A172 (cell line): Measurements from ENCODE around the gene FCGR2B. TPM values are rescaled to one million over a fixed set of nuclear protein-coding genes. Genes with fewer than 3 reads are reported as not detected.
"Not testable (repeated sequence)": the region's sequence is repeated elsewhere in the genome, so short reads cannot be mapped to it uniquely, and the experiment has no call there.

Experiments
- DNase-seq: peaks from one replicate; pipeline ENCODE4 v3.0.0-alpha.2; 2015; ENCODE audit warnings: low spot score
- total RNA-seq: library from RNA; depleted of rRNA; stranded (reverse); fragments of >200 nt; shearing (Covaris generic); gene quantifications from 2 replicates; pipeline ENCODE4 v1.2.3, GENCODE V29; 2014

The FCGR2B gene
- total RNA-seq, 1 experiment from 2014 or later, result not detected

GRCh38 chr1:161706113-161706481, 43.2 kb downstream of the FCGR2B start:
- DNase-seq, result no peak

- peak; percentile 93 for DNase-seq
Observed at GRCh38 chr1:161706482-161707347, 43.8 kb downstream of the FCGR2B start, which contains the start of gene FCRLA. TSS of gene FCRLA (plus strand) at chr1:161707229. CDS start at chr1:161707265, 36 bp downstream.

DNA sequence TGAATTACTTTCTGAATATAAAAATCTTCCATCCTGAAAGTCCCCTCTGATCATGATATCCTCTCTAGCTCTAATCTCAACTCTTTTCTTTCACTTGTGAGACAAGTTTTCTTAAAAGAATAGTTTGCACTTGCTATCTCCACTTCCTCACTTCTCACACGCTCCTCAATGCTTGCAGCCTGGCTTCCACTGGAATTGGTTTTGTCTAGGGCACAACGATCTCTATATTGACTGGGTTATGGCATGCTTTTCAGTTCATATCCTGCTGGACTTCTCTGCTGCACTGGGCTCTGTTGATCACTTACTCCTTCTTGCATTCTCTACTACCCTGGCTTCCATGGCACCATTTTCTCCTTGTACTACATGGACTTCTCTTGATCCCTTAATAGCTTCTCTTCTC, 44.6 kb downstream of the FCGR2B start:
- no peak for DNase-seq

DNA sequence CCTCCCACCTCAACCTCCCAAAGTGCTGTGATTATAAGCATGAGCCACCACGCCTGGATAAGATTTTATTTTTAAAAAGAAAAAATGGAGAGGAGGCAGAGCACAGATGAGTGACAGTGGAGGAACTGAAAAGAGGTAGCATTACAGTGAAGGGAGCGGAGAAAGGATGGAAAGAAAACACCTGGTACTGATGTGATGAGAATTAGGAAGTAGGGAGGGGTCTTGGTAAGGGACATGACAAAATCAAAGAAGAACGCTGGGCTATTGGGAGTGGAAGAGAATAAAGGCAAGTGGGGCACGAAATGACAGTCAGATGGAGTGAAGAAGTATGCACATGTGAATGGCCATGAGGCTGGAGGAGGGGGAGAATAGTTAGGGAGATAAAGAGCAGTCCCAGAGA, 46.4 kb downstream of the FCGR2B start:
- DNase-seq, result no peak

GRCh38 chr1:161710560-161710959, 47.6 kb downstream of the FCGR2B start:
- no peak for DNase-seq

- DNase-seq, result no peak
Observed at GRCh38 chr1:161718559-161719324, 55.8 kb downstream of the FCGR2B start.

DNA sequence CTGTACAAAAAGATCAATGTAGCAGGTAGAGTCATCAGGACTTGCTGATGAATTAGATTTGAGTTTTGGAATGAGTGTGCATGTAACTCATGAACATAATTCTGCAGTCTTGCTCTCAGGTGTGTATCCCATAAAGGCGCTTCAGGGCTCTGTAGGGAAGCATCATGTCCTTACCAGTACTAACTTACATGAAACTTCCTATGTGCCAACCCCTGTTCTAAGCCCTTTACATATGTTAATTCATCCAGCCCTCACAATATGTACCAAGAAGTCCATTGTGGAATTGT, 56.3 kb downstream of the FCGR2B start:
- no peak for DNase-seq

DNA sequence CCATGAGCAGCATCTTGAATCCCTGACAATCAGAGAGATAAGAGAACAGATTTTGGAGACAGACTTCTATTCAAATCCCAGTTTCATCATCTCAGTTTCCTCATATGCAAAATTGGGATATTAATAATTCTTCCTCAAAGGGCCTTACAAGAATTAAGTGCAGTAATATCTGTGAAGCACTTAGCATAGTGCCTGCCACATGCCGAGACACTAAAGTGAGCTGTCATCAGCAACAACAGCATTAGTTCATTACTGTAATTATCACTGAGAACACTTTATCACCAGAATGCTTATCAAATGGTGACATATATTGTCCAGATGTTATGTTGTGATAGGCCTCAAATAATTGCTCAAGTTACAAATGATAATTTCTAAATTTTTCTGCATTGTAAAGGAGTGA, 57.5 kb downstream of the FCGR2B start:
- no peak for DNase-seq

DNA sequence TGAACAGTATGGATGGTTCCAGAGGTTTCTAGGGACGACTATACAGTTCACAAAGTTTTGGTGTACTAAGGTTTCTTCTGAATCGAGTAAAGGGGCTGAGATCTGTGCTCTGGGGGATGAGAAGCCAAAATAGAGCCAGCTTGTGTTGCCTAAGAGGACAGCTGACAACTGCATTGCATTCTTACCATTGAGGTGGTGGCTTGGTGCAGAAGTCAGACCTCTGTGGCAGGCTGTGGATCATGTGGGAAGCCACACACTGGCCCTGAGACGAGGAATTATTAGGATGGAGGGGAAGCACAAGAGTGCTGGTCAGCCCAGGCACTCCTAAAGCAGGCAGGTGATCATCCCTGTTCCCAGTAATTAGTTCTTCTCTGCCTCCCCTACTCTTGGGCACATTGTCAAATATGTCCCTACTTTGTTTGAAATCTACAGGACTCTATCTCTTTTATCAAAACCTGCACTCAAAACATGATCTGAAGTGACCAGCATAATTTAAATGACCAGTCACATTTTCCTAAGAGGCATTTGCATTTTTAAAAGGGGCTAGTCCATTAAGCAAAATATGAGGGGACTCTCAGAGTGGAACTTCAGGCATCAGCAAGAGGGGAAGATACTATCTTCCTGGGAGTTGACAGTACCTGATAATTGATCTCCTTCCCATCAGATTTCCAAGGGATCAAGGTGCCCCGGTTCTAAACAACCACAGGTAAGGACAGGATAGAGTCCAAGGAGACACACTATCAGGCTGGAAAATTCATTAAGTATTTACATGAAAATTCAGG, 58.2 kb downstream of the FCGR2B start, which contains the start of gene FCRLB:
FCRLB (plus strand) TSS at position 589 of the 782 bp plus-strand sequence. CDS start 1,129 bp downstream, outside the sequence.
- no peak for DNase-seq

DNA sequence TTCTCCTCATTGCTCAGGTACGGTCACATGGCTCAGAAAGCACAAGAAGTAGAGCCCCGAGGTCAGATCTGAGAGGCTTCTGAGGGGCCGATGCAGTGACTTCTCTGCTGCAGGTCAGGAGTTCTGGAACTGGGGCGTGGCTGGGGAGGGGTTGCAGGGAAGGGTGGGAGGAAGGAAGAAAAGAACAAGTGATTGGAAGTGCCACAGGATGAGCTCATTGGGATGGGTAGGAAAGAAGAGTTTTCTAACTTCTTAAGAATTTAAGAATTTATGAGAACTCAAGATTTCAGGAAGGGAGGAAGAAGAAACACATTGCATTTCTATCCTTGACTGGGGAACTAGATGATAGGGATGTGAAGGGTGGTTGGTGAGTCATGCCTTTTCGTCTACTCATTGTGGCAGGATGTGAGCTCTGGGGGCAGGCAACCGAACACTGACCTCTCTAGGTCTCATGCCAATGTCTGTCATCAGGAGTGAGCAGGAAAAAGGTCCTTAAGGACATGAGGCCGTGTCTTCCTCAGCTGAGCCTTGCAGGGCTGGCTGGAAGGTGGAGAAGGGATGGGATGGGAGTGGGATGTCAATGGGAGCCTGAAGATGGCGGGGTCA, 58.9 kb downstream of the FCGR2B start:
- DNase-seq, result peak; percentile 98

DNA sequence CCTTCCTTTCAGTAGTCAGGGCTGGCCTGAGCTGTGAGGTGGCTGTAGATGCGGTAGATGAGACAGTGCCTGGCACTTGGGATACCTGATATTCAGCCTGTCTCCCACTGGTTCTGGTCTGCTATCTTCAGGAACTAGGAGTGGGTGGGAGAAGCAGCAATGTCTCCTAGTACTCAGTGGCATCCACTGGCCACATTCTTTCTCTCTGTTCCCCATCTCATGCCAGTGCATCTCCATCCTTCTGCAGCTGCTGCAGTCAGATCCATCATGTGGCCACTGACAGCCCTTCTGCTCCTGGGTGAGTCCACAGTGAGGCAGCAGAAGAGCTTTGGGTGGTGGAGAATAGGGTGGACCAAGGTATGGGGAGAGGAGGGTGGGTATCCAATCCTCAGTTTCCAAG, 59.5 kb downstream of the FCGR2B start:
- DNase-seq, result no peak

DNA sequence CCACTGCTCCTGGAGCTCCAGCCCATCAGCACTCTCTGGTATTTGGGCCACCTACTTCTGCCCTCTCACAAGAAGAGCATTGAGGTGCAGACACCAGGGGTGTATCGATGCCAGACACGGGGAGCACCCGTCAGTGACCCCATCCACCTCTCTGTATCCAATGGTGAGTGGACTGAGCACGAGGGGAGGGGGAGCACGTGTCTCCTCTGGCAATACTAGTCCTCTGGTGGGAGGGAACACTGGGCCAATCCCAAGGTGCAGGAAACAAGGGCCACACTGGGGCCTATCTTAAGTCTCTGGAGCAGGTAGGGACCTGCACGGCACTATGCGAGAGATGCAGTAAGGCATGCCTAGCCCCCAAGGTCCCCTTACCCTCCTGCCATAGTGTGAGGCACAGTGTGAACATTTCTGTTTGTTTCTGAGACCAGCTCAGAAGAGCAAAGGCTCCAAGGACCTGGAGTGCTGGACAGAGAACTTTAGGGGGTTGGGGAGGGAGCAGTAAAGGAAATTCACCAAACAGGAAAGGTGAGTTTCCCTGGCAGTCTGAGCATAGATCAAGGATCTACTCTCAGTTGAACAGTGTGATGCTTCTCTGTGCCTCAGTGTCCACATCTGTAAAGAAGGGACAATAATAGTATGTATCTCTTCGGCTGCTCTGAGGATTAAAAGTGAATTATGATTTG, 60.7 kb downstream of the FCGR2B start:
- no peak for DNase-seq

- not testable (repeated sequence) for DNase-seq
Observed at GRCh38 chr1:161725258-161725907, 62.4 kb downstream of the FCGR2B start.

DNA sequence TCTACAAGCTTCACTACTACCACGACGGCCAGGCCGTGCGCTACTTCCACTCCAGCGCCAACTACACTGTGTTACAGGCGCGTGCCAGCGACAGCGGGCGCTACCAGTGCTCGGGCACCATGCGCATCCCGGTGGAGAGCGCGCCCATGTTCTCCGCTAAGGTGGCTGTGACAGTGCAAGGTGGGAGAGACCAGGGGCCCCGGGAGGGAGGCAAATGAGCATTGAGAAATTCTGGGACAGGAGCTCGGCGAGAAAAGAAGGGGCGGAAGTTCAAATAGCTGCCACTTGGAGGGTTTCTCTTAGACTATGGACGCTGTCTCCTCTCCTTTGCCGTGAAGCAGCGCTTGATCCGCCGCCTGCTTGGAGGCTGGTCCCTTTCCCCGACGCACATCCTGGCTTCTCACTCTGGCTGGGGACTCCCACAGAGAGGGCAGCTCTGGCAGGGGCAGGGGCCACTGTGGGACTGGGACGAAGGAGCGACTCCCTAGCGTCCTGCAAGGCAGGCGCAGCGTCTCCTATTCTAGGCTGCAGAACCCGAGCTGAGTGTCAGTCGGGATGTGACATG, 63.0 kb downstream of the FCGR2B start:
- DNase-seq, result peak; percentile 47

DNA sequence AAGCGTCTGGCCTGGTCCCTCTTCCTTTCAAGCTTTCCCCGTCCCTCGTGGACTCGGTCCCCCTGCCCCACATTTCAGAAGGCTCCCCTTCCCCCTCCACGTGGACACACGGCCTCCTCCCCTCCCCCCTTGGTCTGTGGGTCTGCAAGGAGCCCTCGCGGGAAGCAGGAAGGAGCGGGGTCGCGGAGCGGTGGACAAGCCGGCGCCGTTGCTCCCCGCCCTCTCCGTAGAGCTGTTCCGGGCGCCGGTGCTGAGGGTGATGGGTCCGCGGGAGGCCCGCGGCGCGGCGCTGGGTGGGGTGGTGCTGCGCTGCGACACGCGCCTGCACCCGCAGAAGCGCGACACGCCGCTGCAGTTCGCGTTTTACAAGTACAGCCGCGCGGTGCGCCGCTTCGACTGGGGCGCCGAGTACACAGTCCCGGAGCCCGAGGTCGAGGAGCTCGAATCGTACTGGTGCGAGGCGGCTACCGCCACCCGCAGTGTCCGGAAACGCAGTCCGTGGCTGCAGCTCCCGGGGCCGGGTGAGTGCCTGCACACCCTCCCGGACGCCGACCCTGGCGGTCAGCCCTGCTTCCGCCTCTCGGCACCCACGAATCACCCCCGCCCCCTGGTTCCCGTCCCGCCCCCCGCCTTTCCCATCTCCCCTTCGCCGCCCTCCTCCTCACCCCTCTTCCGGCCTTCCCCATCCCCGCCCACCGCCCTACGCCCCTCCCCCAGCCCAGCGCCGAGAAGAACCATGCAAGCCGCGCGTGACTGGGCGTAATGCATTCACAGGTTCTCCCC, 63.7 kb downstream of the FCGR2B start:
- DNase-seq, result peak; percentile 87

- peak; percentile 74 for DNase-seq
Observed at GRCh38 chr1:161727256-161727924, 64.4 kb downstream of the FCGR2B start.
